Endothelial cell of umbilical vein (primary cell): ENCODE results near the gene RFC5. TPM values are rescaled to one million over a fixed set of nuclear protein-coding genes. Genes with fewer than 3 reads are reported as not detected.

Experiments used
- BruUV-seq: library from RNA; stranded (reverse); fragments of 400-500 nt; replicated peaks from 2 replicates; lab custom pipeline; 2021; lab: Mats Ljungman, UMichigan
- CTCF ChIA-PET: fragments of 300-600, 350-600 bp; sonication (Branson Sonifier 250); formaldehyde crosslinking; loops from one replicate; lab custom pipeline; 2021; ENCODE audit warnings: antibody characterized with exemption, inconsistent platforms; lab: Charles Lee
- POLR2A ChIA-PET: fragments of 300-600, 350-600 bp; sonication (Branson Sonifier 250); formaldehyde crosslinking; loops from one replicate; lab custom pipeline; 2021; ENCODE audit warnings: antibody characterized with exemption, inconsistent platforms; lab: Charles Lee
- DNase-seq: peaks from one replicate; pipeline ENCODE4 v3.0.0-alpha.2; 2011; ENCODE audit warnings: low read depth, low spot score
- FAIRE-seq: peaks from 2 replicates; lab custom pipeline; 2011; peaks lifted over from hg19 to GRCh38; lab: Jason Lieb, UNC
- H2AFZ ChIP-seq: 2 replicates; pipeline ENCODE4 v1.6.0; 2012; ENCODE audit warnings: low read depth, low read length, control low read depth, inconsistent platforms
- H3K27ac ChIP-seq: 2 replicates; pipeline ENCODE4 v1.5.1; 2011; ENCODE audit warnings: low read depth, mild to moderate bottlenecking, control low read depth, low read length, moderate library complexity; ENCODE audit not compliant: insufficient read depth
- H3K27me3 ChIP-seq, 2 experiments: 2 replicates each; pipeline versions ENCODE4 v1.6.0 to v1.6.1; 2011; ENCODE audit warnings: low read length in 2 of 2, mixed read lengths in 1 of 2; ENCODE audit not compliant: control insufficient read depth in 2 of 2, insufficient read depth in 2 of 2
- H3K36me3 ChIP-seq, 2 experiments: 2 replicates in 1 of 2; 3 replicates in 1 of 2; pipeline ENCODE4 v1.5.1; 2011; ENCODE audit warnings: low read length in 2 of 2, mild to moderate bottlenecking in 1 of 2, moderate library complexity in 1 of 2; ENCODE audit not compliant: control insufficient read depth in 2 of 2, insufficient read depth in 2 of 2; ENCODE audit errors: extremely low read depth in 1 of 2
- H3K4me1 ChIP-seq: 3 replicates; pipeline ENCODE4 v1.5.1; 2011; ENCODE audit warnings: mild to moderate bottlenecking, low read length; ENCODE audit not compliant: control insufficient read depth, insufficient read depth; ENCODE audit errors: extremely low read depth
- H3K4me2 ChIP-seq: 2 replicates; pipeline ENCODE4 v1.6.1; 2011; ENCODE audit warnings: low read length, control low read depth, mixed read lengths; ENCODE audit not compliant: insufficient read depth
- H3K4me3 ChIP-seq, 3 experiments: fragments of 200-600 bp in 1 of 3; sonication (generic), shearing (Covaris generic) in 1 of 3; replicated peaks in 1 of 3; 2 replicates each; pipeline ENCODE4 v1.5.1; 2011 to 2016; ENCODE audit warnings: control low read depth in 3 of 3, low read length in 3 of 3, mild to moderate bottlenecking in 2 of 3, inconsistent platforms in 1 of 3, low read depth in 1 of 3, moderate library complexity in 1 of 3; ENCODE audit not compliant: insufficient read depth in 1 of 3
- H3K79me2 ChIP-seq: 2 replicates; pipeline ENCODE4 v1.6.0; 2012; ENCODE audit warnings: low read length, inconsistent platforms; ENCODE audit not compliant: control insufficient read depth, insufficient read depth
- H3K9ac ChIP-seq: replicated peaks from 2 replicates; pipeline ENCODE3; 2011; ENCODE audit warnings: low read length, control low read depth; ENCODE audit not compliant: insufficient read depth; ENCODE audit errors: extremely low read depth
- H3K9me1 ChIP-seq: replicated peaks from 3 replicates; pipeline ENCODE4 v1.6.0; 2011; ENCODE audit warnings: mild to moderate bottlenecking, low read length; ENCODE audit not compliant: control insufficient read depth, insufficient read depth; ENCODE audit errors: extremely low read depth
- H3K9me3 ChIP-seq: replicated peaks from 2 replicates; pipeline ENCODE4 v1.5.1; 2012; ENCODE audit warnings: low read length, inconsistent platforms; ENCODE audit not compliant: control insufficient read depth, insufficient read depth
- H4K20me1 ChIP-seq: replicated peaks from 2 replicates; pipeline ENCODE3; 2011; ENCODE audit warnings: mild to moderate bottlenecking, low read length; ENCODE audit not compliant: control insufficient read depth, insufficient read depth; ENCODE audit errors: extremely low read depth
- CTCF ChIP-seq, 2 donors: IDR thresholded peaks; 1 replicate in 1 of 2; 2 replicates in 1 of 2; pipeline ENCODE4 v1.5.1; 2011; ENCODE audit warnings: low read length in 2 of 2, mild to moderate bottlenecking in 2 of 2, moderate library complexity in 2 of 2, control low read depth in 1 of 2, inconsistent platforms in 1 of 2, low read depth in 1 of 2; ENCODE audit not compliant: insufficient read depth in 1 of 2; ENCODE audit errors: extremely low read depth in 1 of 2
- EZH2 ChIP-seq: IDR thresholded peaks from 2 replicates; pipeline ENCODE4 v1.6.1; 2012; ENCODE audit warnings: borderline replicate concordance, low read depth, mild to moderate bottlenecking, moderate library complexity, low read length, inconsistent platforms; ENCODE audit not compliant: severe bottlenecking
- FOS ChIP-seq: IDR thresholded peaks from 2 replicates; pipeline ENCODE4 v1.6.1; 2011; ENCODE audit warnings: mild to moderate bottlenecking, low read length, moderate library complexity, borderline replicate concordance; ENCODE audit not compliant: insufficient read depth
- GATA2 ChIP-seq: IDR thresholded peaks from 2 replicates; pipeline ENCODE4 v1.7.0; 2011; ENCODE audit warnings: low read depth, mild to moderate bottlenecking, moderate library complexity, mixed read lengths, low read length; ENCODE audit not compliant: insufficient read length, insufficient read depth
- JUN ChIP-seq: IDR thresholded peaks from 2 replicates; pipeline ENCODE4 v1.6.1; 2011; ENCODE audit warnings: borderline replicate concordance, low read depth; ENCODE audit not compliant: insufficient read length, insufficient read depth
- MAX ChIP-seq: IDR thresholded peaks from 2 replicates; pipeline ENCODE4 v1.6.1; 2011; ENCODE audit not compliant: insufficient read depth, insufficient read length
- MYC ChIP-seq: IDR thresholded peaks from one replicate; pipeline ENCODE4 v1.6.1; 2011; ENCODE audit warnings: mild to moderate bottlenecking, low read depth, low read length
- POLR2A ChIP-seq: IDR thresholded peaks from 2 replicates; pipeline ENCODE4 v1.6.1; 2012; ENCODE audit warnings: low read depth, mild to moderate bottlenecking, control low read depth, low read length
- POLR2AphosphoS5 ChIP-seq: IDR thresholded peaks from 2 replicates; pipeline ENCODE4 v1.6.1; 2012; ENCODE audit warnings: low read depth, mild to moderate bottlenecking, control low read depth, low read length, moderate library complexity; ENCODE audit not compliant: insufficient read depth
- dilution Hi-C: fragments of 300-500 bp; cut with MboI; formaldehyde crosslinking; loops from one replicate; pipeline ENCODE4 v1.15.0; 2019; ENCODE audit warnings: low sequenced_read_pairs; ENCODE audit not compliant: extremely low pct_ligation_motif_present
- intact Hi-C: fragments of 100-400 bp; cut with micrococcal nuclease; formaldehyde crosslinking; loops from one replicate; pipeline ENCODE4 v1.10.0; 2022
- polyA plus RNA-seq, 4 experiments: library from polyadenylated mRNA; depleted of rRNA in 3 of 4; stranded (reverse) in 3 of 4; unstranded in 1 of 4; fragments of >200 nt; gene quantifications; 2 replicates each; pipeline versions ENCODE4 v1.2.1 to v1.2.3, GENCODE V29; 2011 to 2012; ENCODE audit warnings: missing spikeins in 1 of 4
- total RNA-seq: library from RNA; stranded (reverse); gene quantifications from 2 replicates; pipeline ENCODE4 v1.2.3, GENCODE V29; 2021

The RFC5 gene
- total and polyA plus RNA-seq, 2 donors (not counting 3 experiments of a cell fraction or from before 2014, with no cell fraction given) = 18.1 to 23.3 TPM

- peaks cover 9% of the 10 kb centered on the region for H3K4me1 ChIP-seq
- dilution Hi-C loops = no loop called here
- H3K79me2 ChIP-seq = peaks cover 15% of the 10 kb centered on the region
- no TSS peak for BruUV-seq
- ChIA-PET CTCF (no interaction called here), POLR2A (no interaction called here)
- intact Hi-C loops = loop anchor here (5.0 kb wide), 2 partner anchors 87 to 362 kb away; partner anchors contain the start of genes SUDS3 and VSIG10
- H3K27me3 ChIP-seq = peaks cover 2 to 4% of the 10 kb centered on the region in 2 experiments
- no peak overlapping the region for H3K4me2 ChIP-seq
- no peaks in the 10 kb centered on the region for H4K20me1 ChIP-seq
- H3K4me3 ChIP-seq = no peak overlapping the region
- H3K9me1 ChIP-seq = no peaks in the 10 kb centered on the region
- H3K9ac ChIP-seq = no peak overlapping the region
- no peak for TF ChIP-seq JUN
- TF ChIP-seq EZH2 = no peak
- TF ChIP-seq POLR2A = no peak
- no peak for TF ChIP-seq POLR2AphosphoS5
- TF ChIP-seq CTCF (IDR thresholded peaks at IDR 0.05; ENCODE audit: extremely low read depth in 1 of 2, insufficient read depth in 1 of 2, low read depth in 1 of 2, low read length in 2 of 2) = no peak
- TF ChIP-seq MAX = no peak
- TF ChIP-seq GATA2 = no peak
- no peak for TF ChIP-seq FOS
- no peak for TF ChIP-seq MYC
- FAIRE-seq (no peak), DNase-seq (no peak)
- no peak overlapping the region for H3K27ac ChIP-seq
- H2AFZ ChIP-seq = no peak overlapping the region
- H3K36me3 ChIP-seq = peaks cover 0 to 4% of the 10 kb centered on the region in 2 experiments
- H3K9me3 ChIP-seq = no peaks in the 10 kb centered on the region
Measured at GRCh38 chr12:118015306-118015705, 1.2 kb upstream of the RFC5 start.
